ENCODE data around the gene NKAIN2.
"Not testable (repeated sequence)": the region's sequence is repeated elsewhere in the genome, so short reads cannot be mapped to it uniquely, and the experiment has no call there.

Gene NKAIN2

DNA sequence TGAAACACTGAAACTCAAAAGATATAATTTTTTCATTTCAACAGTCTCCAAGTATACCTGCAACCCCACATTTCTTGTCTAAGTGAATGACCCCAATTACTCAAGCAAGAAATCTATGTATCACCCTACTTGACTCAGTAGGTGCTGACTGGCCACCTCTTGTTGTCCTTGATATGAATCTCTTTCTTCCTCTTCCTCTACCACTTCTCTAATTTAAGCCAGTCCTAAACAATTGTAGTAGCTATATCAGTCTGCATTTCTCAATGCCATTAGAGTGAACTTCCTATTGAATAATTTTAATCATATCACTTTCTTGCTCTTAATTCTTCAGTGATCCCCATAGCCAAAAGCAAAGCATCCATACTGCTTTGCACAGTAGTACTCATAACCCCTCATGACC lies 93.2 kb downstream of the NKAIN2 start:
- no peak for DNase-seq

DNA sequence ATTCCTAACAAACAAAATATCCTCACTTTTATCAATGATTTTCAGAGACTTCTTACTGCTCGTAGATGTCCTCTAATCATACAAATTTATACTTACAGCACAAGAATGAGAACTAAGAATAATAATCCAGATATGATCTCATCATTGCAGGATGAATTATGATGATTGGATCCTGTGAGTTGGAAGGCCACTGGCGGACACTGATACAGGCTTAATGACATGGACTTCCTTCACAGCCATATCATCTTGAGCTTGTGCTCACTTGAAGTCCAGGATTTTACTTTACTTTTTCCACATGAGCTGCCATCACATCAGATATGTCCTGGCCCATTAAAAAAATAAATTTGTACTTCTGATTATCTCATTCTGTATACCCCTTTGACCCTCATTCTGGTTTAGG lies 94.3 kb downstream of the NKAIN2 start:
- no peak for DNase-seq

DNA sequence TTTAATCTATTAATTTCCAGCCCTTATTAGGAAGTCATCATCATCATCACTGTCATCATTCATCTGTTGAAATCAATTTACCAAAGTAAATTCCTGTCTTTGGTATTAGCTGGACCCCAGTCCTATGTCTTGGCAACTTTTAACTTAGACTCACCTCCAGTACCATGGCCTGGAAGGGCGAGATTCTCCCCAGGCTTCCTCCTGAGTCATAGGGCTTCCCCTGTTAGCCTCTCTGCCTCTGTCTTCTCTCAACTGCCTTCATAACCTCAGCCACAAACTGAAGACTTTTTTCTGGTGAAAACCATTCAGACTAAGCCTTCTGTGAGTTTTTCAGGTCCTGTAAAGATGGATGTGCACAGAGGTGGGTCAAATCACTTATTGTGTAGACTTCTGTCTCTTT lies 95.0 kb downstream of the NKAIN2 start:
- no peak for DNase-seq

DNA sequence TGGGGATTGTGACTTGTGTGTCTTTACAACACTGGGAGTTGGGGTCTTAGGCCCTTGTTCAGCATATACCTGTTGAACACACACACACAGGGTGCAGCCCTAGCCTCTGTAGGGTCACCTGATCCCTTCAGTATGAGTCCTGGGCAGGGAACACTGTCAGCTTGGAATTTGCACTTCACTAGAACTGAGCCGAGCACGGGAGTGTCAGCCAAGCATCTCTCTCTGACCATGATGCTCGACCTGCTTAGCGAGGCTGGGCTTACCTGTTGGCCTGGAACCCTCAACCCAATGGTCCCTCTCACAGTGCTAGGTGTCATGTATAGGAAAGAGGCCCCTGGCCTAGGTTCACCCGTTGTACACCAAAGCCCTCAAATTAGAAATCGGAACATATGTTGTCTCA lies 96.1 kb downstream of the NKAIN2 start:
- no peak for DNase-seq

DNA sequence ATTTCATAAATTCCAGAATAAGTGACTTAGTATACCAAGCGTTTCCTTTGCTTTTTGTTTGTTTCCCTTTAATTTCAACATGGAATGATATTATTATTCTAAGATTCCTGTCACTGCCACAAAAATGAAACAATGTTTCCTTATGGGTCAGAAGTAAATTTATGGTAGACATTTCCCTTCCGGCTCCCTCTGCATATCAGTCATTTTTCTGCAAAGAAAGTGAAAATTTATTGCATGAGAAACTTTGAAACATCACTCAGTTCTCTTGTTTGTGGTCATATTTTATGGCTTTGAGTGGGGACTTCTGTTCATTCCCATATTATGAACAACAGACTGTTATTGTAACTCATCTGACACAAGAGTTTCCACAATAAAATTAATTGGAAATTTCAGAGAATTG lies 97.8 kb downstream of the NKAIN2 start:
- no peak for DNase-seq

DNA sequence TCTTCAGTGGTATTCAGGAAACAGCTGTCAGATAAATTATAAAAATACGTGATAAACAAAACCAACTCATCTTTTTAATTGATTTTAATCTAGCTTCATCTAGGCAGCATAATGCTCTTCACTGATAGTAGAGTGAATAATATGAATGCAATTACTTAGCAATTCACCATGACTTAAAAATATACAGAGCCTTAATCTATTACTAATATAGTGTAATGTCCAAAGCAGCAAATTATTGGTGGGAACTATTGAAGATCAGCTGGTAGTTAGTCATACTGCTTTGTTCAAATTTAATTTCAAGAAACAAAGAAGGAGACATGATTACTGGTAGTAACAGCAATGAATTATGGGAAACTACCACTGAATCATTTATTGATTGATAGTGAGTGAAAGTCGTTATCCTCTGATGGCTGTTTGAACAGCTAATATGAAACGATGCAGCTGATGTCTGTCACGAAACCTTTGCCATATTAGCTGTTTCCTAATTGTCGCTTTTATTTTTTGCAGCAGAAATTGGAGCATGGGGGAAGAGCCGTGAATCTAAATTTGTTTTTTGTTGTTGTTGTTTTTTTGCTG lies 99.2 kb downstream of the NKAIN2 start:
- no peak for DNase-seq

DNA sequence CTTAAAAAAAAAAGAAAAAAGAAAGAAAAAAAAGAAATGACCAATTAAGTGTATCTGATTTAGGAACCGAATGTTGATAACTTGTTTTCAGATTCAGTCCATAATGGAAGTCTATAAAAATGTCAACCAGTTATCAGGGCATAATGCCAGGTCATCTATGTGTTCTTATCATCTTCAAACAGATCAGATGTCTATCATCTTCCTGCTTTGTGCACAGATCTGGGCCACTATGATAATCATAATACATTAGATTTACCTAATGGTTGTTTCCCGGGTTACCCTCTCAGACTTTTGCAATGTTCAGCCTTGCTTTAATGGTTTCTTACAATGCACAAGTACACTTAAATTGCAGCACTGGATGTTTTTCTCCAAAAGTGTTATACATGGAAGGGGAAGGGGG lies 100.6 kb downstream of the NKAIN2 start:
- peak; percentile 91 for DNase-seq

DNA sequence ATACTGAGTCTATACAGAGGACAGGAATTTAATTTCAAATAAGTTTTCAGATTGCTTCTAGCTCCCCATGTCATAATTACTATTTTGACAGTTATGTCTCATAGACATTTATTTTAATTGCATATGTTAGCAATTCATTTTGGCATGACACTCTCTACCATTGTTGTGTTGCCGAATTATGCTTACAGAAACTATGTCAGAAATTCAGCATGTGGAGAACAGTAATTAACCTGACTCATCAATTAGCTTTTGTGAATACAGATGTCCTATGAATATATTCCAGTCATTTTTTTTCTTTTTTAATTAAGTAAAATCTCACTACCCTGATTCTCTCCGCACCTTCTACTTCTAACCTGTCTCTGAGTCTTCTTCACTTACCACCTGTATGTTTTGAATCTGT lies 105.1 kb downstream of the NKAIN2 start:
- DNase-seq, result no peak

DNA sequence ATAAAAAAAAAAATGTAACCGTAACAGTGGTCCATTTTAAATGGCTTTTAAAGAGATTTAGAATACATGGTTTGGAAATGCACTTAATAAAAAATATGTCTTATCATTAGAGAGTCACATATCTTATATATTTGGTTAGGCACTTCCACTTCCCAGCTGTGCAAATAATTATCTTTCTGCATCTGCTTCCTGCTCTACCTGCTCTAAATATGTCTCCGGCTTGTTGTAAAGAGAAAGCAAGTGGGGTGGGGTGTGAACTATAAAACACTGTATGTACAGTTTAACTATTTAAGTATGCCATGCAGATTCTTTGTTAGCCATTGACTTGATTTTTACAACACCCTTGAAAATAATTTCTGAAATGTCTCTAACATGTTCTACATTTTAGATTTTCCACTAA lies 106.3 kb downstream of the NKAIN2 start:
- DNase-seq, result peak; percentile 85

DNA sequence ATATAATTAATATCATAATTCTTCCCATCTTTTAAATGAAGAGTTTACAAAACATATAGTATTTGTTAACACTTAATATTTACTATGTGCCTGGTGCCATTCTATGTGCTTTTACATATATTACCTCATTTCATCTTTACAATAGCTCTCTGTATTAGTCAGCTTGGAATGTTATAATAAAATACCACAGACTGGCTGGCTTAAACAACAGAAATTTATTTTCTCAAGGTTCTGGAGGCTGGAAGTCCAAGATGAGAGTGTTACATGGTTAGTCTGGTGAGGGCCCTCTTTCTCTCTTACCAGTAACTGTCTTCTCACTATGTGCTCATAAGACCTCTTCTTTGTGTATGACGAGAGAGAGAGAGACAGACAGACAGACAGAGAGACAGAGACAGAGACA lies 110.2 kb downstream of the NKAIN2 start:
- no peak for DNase-seq

DNA sequence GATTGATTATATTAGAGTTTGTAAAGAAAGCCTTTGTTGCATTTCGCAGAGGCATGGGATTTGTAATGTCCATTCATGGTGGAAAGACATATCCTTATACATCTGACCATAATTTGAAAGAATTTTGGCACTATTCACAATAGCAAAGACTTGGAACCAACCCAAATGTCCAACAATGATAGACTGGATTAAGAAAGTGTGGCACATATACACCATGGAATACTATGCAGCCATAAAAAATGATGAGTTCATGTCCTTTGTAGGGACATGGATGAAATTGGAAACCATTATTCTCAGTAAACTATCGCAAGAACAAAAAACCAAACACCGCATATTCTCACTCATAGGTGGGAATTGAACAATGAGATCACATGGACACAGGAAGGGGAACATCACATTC lies 119.7 kb downstream of the NKAIN2 start:
- DNase-seq, result not testable (repeated sequence)

DNA sequence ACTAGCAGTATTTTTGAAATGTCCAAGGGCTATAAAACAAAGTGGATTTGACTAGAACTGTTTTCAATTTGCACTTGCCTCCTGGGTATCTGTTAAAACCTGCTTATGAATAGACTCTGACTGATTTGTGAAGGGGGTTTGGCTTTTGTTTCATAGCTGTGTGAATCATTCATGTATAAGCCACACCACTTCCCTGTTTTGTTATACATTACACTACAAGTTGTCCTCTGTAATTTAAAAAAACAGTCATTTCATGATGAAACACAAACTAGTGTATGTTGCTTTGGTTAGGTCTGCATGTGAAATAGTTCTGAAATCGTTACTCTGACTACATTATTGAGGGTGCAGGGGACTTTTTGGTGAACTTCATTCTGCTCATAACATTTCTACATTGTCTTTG lies 121.7 kb downstream of the NKAIN2 start:
- DNase-seq, result peak; percentile 50

DNA sequence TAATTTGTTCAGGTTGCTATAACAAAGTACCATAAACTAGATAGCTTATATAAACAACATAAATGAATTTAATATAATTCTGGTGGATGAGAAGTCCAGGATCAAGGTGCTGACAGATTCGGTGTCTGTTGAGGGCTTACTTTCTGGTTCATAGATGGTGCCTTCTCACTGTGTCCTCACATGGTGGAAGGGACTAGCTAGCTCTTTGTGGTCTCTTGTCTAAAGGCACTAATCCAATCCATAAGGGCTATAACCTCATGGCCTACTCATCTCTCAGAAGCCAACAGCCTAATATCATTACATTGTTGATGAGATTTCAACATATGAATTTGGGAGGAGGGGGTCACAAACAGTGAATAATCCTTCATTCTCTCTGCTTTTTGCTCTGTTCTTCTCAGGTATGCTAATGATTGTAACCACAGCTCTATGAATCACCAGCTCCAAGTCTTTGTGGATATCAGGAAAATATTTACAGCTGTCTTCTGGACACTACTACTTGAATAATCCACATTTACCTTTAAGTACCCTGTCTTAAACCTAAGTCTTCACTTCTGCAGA lies 122.3 kb downstream of the NKAIN2 start:
- no peak for DNase-seq

DNA sequence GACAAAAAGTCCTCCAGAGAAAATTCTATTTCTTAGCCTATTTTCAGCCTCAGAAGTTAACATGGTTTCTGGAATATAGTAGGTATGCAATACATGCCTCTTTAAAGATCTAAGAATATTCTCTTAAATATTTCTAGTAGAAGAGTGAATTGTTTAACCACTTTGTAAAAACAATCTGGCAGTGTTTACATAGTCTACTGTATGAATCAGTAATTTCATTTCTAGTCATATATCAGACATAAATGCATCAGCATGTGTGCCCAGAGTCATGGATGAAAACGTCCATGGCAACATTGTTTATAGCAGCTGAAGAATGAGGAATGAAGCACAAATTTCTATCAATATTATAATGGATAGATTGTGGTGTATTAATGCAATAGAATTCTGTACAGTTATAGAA lies 124.9 kb downstream of the NKAIN2 start:
- no peak for DNase-seq

DNA sequence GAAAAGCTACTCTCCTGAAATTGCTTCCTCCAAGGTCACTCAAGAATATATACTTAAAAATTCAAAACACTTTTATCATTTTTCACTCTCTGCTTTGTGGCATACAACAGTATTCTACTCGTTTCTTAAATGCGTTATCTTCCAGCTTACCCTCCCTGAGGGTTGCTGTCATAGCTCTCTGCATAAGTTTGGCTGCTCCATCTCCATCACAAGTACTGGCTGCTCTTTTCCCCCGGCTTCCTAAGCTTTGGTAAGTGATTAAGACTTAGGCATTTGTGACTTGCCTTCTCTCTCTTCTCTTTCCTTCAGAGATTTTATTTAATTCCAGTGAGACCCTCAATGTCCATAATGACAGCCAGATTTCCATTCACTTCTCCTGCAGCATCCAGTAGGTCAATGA lies 128.3 kb downstream of the NKAIN2 start:
- DNase-seq, result no peak

DNA sequence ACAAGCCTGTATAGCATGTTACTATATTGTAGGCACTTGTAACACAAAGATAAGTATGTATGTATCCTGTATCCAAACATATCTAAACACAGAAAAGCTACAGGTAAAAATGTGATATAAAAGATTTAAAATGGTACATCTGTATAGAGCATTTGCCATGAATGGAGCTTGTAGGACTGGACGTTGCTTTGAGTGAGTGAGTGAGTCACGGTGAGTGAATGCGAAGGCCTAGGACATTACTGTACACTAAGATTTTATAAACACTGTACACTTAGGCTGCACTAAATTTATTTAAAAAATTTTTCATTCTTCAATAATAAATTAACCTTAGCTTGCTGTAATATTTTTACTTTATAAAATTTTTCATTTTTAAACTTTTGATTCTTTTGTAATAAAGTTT lies 136.9 kb downstream of the NKAIN2 start:
- DNase-seq, result no peak

DNA sequence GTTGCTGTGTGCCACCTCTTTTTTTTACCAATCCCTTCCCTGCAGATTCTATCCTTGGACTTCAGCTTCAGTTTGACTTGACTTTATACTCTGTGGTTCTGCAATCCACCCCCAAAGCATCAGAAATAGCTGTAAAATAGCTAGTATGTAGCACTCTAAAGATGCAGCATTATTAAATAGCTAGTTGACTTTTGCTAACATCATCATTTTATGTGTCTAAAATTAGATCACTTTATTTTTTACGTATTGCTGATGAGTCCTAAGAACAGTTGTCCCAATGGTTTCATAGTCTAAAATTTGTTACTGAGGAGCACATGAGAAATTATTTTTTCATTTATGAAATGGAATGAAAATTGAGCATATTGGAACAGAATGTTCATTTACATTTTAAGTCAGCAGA lies 138.2 kb downstream of the NKAIN2 start:
- no peak for DNase-seq

DNA sequence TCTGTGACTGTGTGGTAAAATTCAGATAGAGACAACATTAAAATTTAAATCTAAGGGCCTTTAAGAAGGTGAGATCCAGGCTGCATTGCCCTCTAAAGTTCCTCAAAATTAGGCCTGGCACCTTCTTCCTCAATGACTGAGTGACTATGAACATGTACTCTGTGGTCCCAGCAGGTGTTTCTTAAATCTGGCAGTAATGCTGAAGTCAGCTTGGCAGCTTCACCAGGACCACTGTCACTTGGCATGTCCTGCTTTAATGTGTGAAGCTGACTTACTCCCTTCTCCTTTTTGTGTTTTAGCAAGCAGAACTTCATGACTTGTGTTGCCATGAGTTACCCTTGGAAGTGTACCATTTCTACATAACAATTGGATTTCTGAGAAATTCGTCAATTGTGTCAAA lies 141.7 kb downstream of the NKAIN2 start:
- no peak for DNase-seq

DNA sequence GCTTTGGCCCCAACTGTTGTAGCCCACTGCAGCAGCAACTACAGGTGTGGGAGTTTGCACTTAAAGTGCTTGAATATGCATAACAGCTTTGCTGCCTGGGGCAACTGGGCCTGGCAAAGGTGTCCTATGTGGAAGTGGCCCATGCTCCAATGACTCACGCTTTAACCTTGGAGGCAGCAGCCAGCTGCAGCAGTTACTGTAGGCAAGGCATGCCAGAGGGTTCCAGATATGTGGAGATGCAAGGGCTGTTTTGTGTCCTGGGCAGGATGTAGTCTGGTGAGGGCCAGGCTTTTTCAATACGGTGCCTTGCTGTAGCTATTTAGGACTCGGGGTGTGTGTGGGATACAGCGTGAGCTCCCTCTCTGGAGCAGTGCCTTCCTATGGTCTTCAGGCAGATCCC lies 150.3 kb downstream of the NKAIN2 start:
- DNase-seq, result no peak

DNA sequence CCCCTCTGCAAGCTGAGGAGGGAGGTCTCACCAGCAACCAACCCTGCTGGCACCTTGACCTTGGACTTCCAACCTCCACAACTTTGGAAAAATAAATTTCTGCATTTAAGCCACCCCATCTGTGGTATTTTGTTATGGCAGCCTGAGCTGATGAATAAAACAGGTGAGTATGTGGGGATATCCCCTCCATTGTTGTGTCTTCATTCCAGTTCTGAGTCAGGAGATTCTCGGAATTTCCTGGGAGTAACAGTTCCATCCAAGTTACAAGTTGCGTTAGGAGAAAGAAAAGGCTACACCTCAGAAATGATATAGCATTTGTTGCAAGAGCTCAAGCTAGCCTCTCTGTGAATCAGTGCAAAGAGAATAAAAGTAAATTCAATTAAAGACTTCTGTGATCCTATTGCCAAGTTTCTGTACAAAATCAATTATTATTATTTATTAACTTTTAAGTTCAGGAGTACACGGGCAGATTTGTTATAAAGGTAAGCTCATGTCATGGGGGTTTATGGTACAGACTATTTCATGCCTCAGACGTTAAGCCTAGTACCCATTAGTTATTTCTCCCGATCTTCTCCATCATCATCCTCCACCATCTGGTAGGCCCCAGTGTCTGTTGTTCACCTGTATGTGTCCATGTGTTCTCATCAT lies 153.0 kb downstream of the NKAIN2 start:
- DNase-seq, result no peak

DNA sequence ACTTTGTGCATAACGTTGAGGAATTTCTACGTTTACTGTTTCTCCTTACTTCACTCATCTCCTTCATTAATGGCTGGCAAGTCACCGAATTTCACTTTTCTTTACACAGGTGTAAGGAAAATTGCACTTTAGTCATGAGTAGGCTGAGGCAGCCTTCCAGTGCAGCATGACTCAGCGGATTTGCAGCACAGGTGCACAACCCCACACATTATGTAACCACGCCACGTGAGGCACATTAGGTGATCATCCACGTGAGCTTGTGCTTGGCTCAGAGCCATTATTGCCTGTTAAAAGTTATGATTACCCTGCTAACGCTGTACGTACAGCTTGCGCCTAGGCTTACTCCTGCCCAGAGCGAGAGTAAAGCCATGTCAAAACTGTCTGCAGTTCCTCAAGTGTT lies 158.8 kb downstream of the NKAIN2 start:
- DNase-seq, result peak; percentile 100

DNA sequence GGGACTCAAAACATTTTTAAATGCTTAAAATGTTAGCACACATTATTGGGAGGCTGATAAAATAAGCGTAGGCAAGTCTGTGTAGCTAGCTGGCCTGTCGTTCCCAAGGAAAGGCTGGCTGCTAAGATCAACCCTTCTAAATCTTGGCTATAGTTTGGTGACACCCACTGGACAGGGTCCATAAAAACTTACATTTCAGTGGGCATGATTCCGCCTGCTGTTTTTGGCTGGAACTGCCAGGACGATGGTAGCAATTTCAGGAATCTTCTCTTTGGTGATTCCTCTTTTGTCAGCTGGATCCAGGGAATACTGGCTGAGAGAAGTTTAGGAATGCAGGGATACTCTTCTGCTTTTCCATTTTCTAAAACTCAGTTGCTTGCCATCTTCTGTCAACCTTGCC lies 162.2 kb downstream of the NKAIN2 start:
- no peak for DNase-seq

DNA sequence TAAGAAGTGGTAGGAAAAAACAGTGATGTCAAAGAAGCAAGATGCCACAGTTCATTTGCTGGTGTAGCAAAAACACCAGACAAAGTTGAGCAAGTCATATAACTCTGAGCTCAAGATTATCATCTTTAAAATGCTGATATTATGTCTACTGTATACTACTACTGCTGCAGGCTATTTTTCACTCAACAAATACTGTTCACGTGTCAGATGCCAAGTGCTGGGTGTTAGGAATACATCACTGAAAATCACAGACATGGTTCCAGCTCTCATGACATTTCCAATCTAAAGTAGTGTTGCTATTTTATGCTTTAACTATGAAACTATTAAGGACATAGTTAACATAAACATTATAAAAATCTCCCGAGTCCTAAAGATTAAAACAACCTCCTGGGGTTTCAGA lies 163.0 kb downstream of the NKAIN2 start:
- DNase-seq, result no peak

DNA sequence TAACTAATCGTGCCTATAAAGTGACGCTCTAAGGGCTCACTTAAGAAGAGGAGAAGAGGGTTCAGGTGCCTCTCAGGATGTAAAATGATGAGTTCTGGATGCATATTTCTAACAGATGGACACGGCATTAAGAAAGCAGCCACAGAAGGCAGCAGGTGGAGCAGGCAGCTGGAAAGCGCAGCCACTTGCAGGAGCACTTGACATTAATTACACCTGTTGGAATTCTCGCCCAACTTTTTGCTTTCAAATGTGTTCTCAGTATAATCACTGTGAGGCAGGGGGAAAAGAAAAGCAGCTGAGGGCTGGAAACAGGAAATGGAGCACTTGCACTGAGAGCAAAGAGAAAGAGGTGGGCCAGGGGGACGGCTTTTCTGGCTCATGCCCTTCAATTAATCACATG lies 164.2 kb downstream of the NKAIN2 start:
- peak; percentile 94 for DNase-seq

Data from NCI-H2029 (cell line).